Cardiac fibroblast (primary cell): ENCODE results near the gene NPAS3.
A peak's percentile ranks its signal among the peaks of the same experiment; 100 is the strongest.

ENCODE experiments used
- DNase-seq, 2 donors: peaks; one replicate each; pipeline versions ENCODE4 v3.0.0 to v3.0.0-alpha.2; 2010; ENCODE audit warnings: low read depth in 2 of 2
- H3K4me3 ChIP-seq, 2 donors: replicated peaks in 1 of 2; 1 replicate in 1 of 2; 2 replicates in 1 of 2; pipeline ENCODE4 v1.5.1; 2011; ENCODE audit warnings: low read depth in 2 of 2, low read length in 2 of 2, mild to moderate bottlenecking in 2 of 2, moderate library complexity in 1 of 2
- TF ChIP-seq, protein P1 (sequence below): IDR thresholded peaks from one replicate; pipeline ENCODE4 v1.5.1; 2011; ENCODE audit warnings: low read depth, mild to moderate bottlenecking, low read length, inconsistent platforms

Gene NPAS3

DNA sequence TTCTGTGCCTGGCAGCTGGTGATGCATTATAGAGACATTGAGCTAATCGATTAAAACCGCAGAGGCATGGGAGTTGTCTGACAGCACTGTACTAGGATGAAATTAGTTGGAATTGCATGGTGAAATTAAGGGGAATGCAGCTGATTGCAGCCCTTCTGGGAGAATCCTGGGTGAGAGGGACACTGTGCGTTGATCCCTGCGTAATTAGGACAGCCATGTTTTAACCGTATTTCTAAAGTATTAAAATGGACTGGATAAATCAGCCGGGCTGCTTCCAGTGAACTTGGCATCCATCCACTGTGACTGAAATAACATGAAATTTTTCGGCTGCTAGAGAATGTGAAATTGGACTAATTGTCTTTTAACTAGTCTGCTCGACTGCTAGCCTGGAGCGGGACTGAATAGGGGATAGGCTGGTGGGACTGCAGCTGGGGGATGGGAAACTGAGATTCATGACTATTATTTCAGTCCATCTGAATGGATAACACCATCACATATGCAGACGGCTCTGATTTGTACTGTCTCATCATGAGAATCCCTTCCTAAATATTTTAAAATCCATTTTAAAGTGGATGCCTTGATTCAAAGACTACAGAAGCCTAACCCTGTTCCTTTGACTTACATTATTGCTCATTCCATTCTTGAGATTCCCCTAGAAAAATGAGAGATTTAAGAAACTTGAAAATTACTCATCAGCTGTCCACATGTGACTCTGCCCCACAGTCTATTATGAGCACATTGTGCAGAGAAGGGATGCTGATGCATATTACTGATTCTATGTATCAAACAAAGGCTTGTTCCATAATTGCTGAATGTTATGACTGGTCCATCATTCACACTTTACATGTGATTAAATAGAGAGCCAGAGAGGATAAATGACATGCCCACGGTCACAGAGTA is 343.9 kb downstream of the NPAS3 start:
- TF ChIP-seq, protein P1, sequence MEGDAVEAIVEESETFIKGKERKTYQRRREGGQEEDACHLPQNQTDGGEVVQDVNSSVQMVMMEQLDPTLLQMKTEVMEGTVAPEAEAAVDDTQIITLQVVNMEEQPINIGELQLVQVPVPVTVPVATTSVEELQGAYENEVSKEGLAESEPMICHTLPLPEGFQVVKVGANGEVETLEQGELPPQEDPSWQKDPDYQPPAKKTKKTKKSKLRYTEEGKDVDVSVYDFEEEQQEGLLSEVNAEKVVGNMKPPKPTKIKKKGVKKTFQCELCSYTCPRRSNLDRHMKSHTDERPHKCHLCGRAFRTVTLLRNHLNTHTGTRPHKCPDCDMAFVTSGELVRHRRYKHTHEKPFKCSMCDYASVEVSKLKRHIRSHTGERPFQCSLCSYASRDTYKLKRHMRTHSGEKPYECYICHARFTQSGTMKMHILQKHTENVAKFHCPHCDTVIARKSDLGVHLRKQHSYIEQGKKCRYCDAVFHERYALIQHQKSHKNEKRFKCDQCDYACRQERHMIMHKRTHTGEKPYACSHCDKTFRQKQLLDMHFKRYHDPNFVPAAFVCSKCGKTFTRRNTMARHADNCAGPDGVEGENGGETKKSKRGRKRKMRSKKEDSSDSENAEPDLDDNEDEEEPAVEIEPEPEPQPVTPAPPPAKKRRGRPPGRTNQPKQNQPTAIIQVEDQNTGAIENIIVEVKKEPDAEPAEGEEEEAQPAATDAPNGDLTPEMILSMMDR = no peak
- no peak overlapping the region for H3K4me3 ChIP-seq
- peak; percentile 1 to 43 for DNase-seq

GRCh38 chr14:33285902-33286700 is 347.4 kb downstream of the NPAS3 start:
- DNase-seq = no peak
- TF ChIP-seq, protein P1 = no peak

GRCh38 chr14:33287189-33287588 is 348.5 kb downstream of the NPAS3 start:
- no peak overlapping the region for H3K4me3 ChIP-seq
- TF ChIP-seq, protein P1 = no peak
- peak in 1 of 2 donors; percentile 12 for DNase-seq

More at GRCh38 chr14:33285902-33286700, 347.4 kb downstream of the NPAS3 start:
- H3K4me3 ChIP-seq = no peak overlapping the region

- H3K4me3 ChIP-seq = no peak overlapping the region
- no peak for DNase-seq
- TF ChIP-seq, protein P1 = no peak
Measured at GRCh38 chr14:33290641-33291040, 352.0 kb downstream of the NPAS3 start.

DNA sequence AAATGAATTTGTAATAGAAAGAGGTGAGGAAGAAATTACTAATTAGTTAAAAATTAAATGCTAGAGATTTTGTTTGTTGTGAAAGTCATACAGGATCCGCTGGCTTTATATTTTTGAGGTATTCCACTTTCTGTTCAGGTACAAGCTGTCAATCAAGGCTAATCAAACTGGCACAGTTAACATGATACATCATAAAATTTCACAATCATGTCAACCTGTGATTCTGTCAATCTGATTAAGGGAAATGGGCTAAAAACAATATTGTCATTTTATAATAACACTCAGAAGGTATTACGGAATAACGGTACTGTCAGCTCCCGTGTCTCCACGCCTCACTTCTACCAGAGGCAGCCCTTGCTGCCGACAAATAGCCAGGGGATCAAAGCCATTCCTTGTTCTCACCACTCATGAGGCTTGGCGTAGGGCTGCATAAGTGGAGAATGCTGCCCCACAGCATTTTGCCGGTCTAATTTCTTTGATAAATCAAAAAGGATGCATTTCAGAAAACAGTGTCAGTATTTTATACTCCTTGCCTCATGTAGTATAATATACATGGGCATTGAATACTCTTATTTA is 352.9 kb downstream of the NPAS3 start:
- no peak for DNase-seq
- TF ChIP-seq, protein P1 = no peak

DNA sequence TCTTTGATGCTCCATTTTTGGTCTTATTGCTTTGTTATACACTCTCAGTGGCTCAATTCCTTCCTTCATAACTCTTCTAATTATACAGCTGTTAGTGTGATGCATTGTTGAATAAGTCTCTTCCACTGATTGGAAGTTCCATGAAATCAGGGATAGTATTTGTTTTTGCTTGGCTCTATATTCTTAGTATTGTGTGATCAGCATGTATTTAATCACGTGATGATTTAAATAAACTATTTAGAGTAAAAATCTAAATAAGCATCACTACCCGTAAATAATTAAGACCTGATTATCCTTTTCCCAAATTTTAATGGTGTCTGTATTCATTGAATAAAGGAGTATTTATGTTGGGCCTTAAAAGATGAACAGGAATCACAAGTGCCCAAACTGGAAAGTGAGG is 355.7 kb downstream of the NPAS3 start:
- TF ChIP-seq, protein P1 = no peak
- no peak for DNase-seq
- no peak overlapping the region for H3K4me3 ChIP-seq

More for the DNA sequence above, 352.9 kb downstream of the NPAS3 start:
- no peak overlapping the region for H3K4me3 ChIP-seq
